Activated CD8-positive, alpha-beta T cell treated with anti-CD3 and anti-CD28 coated beads, Interleukin-2, amount 10 ng/mL, durations not matched to agents 7 days and 5 days (primary cell): ENCODE data around the gene UBIAD1. TPM values are rescaled to one million over a fixed set of nuclear protein-coding genes. Genes with fewer than 3 reads are reported as not detected.
"Not testable (repeated sequence)": the region's sequence is repeated elsewhere in the genome, so short reads cannot be mapped to it uniquely, and the experiment has no call there.

ENCODE experiments used
- ATAC-seq: fragments of 150-1000 bp; cut with Tn5 transposase; one replicate; pipeline ENCODE4 v1.10.0; 2021; ENCODE audit warnings: moderate library complexity
- CTCF ChIA-PET: fragments of 350-600 bp; sonication (Branson Sonifier 250); formaldehyde crosslinking; loops from one replicate; lab custom pipeline; 2021; ENCODE audit warnings: antibody characterized with exemption; lab: Charles Lee
- POLR2A ChIA-PET: fragments of 350-600 bp; sonication (Branson Sonifier 250); formaldehyde crosslinking; loops from one replicate; lab custom pipeline; 2021; ENCODE audit warnings: antibody characterized with exemption; lab: Charles Lee
- DNase-seq: peaks from one replicate; pipeline ENCODE4 v3.0.0-alpha.2; 2020
- H3K27ac Mint-ChIP-seq: one replicate; pipeline ENCODE4 v1.8.0; 2021; ENCODE audit warnings: mild to moderate bottlenecking, mixed read lengths
- H3K27me3 Mint-ChIP-seq: one replicate; pipeline ENCODE4 v1.8.0; 2021; ENCODE audit warnings: low read depth, mixed read lengths
- H3K36me3 Mint-ChIP-seq: one replicate; pipeline ENCODE4 v1.8.0; 2021; ENCODE audit warnings: low read depth, mixed read lengths
- H3K4me1 Mint-ChIP-seq: one replicate; pipeline ENCODE4 v1.8.0; 2021; ENCODE audit warnings: low read depth, mixed read lengths
- H3K4me3 Mint-ChIP-seq: one replicate; pipeline ENCODE4 v1.8.0; 2021; ENCODE audit warnings: mild to moderate bottlenecking, mixed read lengths
- H3K9me3 Mint-ChIP-seq: one replicate; pipeline ENCODE4 v1.8.0; 2022; ENCODE audit warnings: mixed read lengths; ENCODE audit not compliant: insufficient read depth
- total RNA-seq, 2 experiments: library from RNA; stranded (reverse); gene quantifications; one replicate each; pipeline ENCODE4 v1.2.3, GENCODE V29; 2021

Gene UBIAD1
- total RNA-seq, 2 experiments from 2014 or later, result 30.8 to 33.7 TPM

GRCh38 chr1:11295905-11296304 is 22.9 kb downstream of the UBIAD1 start:
- no peaks in the 10 kb centered on the region for H3K27me3 Mint-ChIP-seq
- H3K9me3 Mint-ChIP-seq, result no peaks in the 10 kb centered on the region
- DNase-seq (no peak), ATAC-seq (no peak)
- POLR2A ChIA-PET, result no interaction called here
- H3K4me1 Mint-ChIP-seq, result peaks cover 50% of the 10 kb centered on the region
- CTCF ChIA-PET, result interaction anchor here (0.8 to 3.6 kb wide), 5 partner anchors 13 to 276 kb away, joined by 3 to 17 read pairs (median 5); no protein-coding TSS in a partner anchor
- H3K36me3 Mint-ChIP-seq, result peaks cover 37% of the 10 kb centered on the region
- H3K27ac Mint-ChIP-seq, result no peak overlapping the region
- H3K4me3 Mint-ChIP-seq, result no peak overlapping the region

- Mint-ChIP-seq H3K4me1 (peaks cover 36% of the 10 kb centered on the region), H3K36me3 (peaks cover 26% of the 10 kb centered on the region)
- H3K4me3 Mint-ChIP-seq, POLR2A ChIA-PET, H3K27me3 Mint-ChIP-seq, DNase-seq, H3K9me3 Mint-ChIP-seq, H3K27ac Mint-ChIP-seq, ATAC-seq: not testable (repeated sequence)
- CTCF ChIA-PET, result interaction anchor here (3.0 kb wide), 1 partner anchor 15 kb away, joined by 12 read pairs; no protein-coding TSS in a partner anchor
Measured at GRCh38 chr1:11297774-11298173, 24.8 kb downstream of the UBIAD1 start.

- H3K36me3 Mint-ChIP-seq, result peaks cover 26% of the 10 kb centered on the region
- ChIA-PET POLR2A (no interaction called here), CTCF (interaction anchor here (0.9 kb wide), 1 partner anchor 66 kb away, joined by 3 read pairs; no protein-coding TSS in a partner anchor)
- H3K4me1 Mint-ChIP-seq, result peaks cover 33% of the 10 kb centered on the region
- H3K27me3 Mint-ChIP-seq, result no peaks in the 10 kb centered on the region
- no peak overlapping the region for H3K4me3 Mint-ChIP-seq
- H3K27ac Mint-ChIP-seq, result no peak overlapping the region
- no peaks in the 10 kb centered on the region for H3K9me3 Mint-ChIP-seq
- no peak for DNase-seq
- no peak for ATAC-seq
Measured at GRCh38 chr1:11298390-11299224, 25.6 kb downstream of the UBIAD1 start.

DNA sequence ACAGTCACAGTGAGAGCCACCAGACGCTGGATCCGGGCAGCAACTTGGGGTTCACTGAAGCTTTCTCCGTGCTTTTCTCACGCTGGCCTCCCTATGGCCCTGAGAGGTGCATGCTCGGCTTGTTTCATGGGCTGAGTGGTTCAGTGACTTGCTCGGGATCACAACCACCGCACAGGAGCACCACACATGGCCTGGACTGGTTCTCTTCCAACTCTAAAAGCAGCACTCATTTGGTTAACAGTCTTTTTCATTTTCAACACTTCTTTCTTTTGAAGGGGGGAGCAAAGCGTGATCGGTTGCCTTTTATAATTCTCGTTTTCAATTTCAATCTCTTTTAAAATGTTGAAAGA is 26.2 kb downstream of the UBIAD1 start:
- H3K27me3 Mint-ChIP-seq, result no peaks in the 10 kb centered on the region
- H3K36me3 Mint-ChIP-seq, result peaks cover 23% of the 10 kb centered on the region
- H3K4me1 Mint-ChIP-seq, result peaks cover 31% of the 10 kb centered on the region
- no peak for ATAC-seq
- H3K27ac Mint-ChIP-seq, result no peak overlapping the region
- no peak overlapping the region for H3K4me3 Mint-ChIP-seq
- DNase-seq, result no peak
- no peaks in the 10 kb centered on the region for H3K9me3 Mint-ChIP-seq
- ChIA-PET POLR2A (no interaction called here), CTCF (interaction anchor here (0.9 kb wide), 1 partner anchor 65 kb away, joined by 3 read pairs; no protein-coding TSS in a partner anchor)

GRCh38 chr1:11301601-11302000 is 28.6 kb downstream of the UBIAD1 start:
- ATAC-seq (no peak), DNase-seq (no peak)
- peaks cover 9% of the 10 kb centered on the region for H3K4me1 Mint-ChIP-seq
- no peak overlapping the region for H3K4me3 Mint-ChIP-seq
- H3K27me3 Mint-ChIP-seq, result no peaks in the 10 kb centered on the region
- H3K36me3 Mint-ChIP-seq, result peaks cover 5% of the 10 kb centered on the region
- CTCF ChIA-PET, result interaction anchor here (1.0 kb wide), 2 partner anchors 12 to 418 kb away, joined by 3 read pairs; no protein-coding TSS in a partner anchor
- H3K9me3 Mint-ChIP-seq, result no peaks in the 10 kb centered on the region
- POLR2A ChIA-PET, result no interaction called here
- no peak overlapping the region for H3K27ac Mint-ChIP-seq

- H3K4me1 Mint-ChIP-seq, result peaks cover 3% of the 10 kb centered on the region
- POLR2A ChIA-PET, result no interaction called here
- H3K27me3 Mint-ChIP-seq, result no peaks in the 10 kb centered on the region
- H3K27ac Mint-ChIP-seq, result no peak overlapping the region
- DNase-seq (no peak), ATAC-seq (no peak)
- CTCF ChIA-PET, result interaction anchor here (1.0 kb wide), 2 partner anchors 13 to 417 kb away, joined by 3 read pairs; no protein-coding TSS in a partner anchor
- peaks cover 2% of the 10 kb centered on the region for H3K36me3 Mint-ChIP-seq
- no peaks in the 10 kb centered on the region for H3K9me3 Mint-ChIP-seq
- no peak overlapping the region for H3K4me3 Mint-ChIP-seq
Measured at GRCh38 chr1:11302366-11302765, 29.4 kb downstream of the UBIAD1 start.

DNA sequence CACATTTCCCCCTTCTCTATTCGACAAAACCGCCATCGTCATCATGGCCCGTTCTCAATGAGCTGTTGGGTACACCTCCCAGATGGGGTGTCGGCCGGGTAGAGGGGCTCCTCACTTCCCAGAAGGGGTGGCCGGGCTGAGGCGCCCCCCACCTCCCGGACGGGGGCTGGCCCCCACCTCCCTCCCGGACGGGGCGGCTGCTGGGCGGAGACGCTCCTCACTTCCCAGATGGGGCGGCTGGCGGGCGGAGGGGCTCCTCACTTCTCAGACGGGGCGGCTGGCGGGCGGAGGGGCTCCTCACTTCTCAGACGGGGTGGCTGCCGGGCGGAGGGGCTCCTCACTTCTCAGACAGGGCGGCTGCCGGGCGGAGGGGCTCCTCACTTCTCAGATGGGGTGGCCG is 32.5 kb downstream of the UBIAD1 start:
- H3K4me1 Mint-ChIP-seq, POLR2A ChIA-PET, H3K36me3 Mint-ChIP-seq, DNase-seq, CTCF ChIA-PET, H3K9me3 Mint-ChIP-seq, H3K4me3 Mint-ChIP-seq, H3K27me3 Mint-ChIP-seq, ATAC-seq, H3K27ac Mint-ChIP-seq: not testable (repeated sequence)

DNA sequence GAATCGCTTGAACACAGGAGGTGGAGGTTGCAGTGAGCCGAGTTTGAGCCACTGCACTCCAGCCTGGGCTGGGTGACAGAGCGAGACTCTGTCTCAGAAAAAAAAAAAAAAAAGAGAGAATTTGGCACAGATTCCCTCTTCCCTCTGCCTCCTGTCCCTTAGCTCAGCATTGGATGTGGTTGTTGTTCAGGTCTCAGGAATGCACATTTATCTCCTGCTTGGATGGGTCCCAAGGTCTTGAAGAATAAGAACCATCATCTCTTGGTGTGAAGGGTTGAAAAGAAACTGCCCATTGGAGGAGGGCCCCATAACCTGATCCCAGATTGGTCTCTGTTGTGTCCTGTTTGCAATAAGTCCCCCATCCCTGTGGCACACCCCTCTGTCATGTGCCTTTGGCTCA is 34.9 kb downstream of the UBIAD1 start:
- DNase-seq (no peak), ATAC-seq (no peak)
- Mint-ChIP-seq H3K9me3 (no peaks in the 10 kb centered on the region), H3K4me1 (peaks cover 5% of the 10 kb centered on the region), H3K27ac (no peak overlapping the region), H3K27me3 (no peaks in the 10 kb centered on the region), H3K36me3 (no peaks in the 10 kb centered on the region), H3K4me3 (no peak overlapping the region)
- ChIA-PET POLR2A (no interaction called here), CTCF (no interaction called here)

DNA sequence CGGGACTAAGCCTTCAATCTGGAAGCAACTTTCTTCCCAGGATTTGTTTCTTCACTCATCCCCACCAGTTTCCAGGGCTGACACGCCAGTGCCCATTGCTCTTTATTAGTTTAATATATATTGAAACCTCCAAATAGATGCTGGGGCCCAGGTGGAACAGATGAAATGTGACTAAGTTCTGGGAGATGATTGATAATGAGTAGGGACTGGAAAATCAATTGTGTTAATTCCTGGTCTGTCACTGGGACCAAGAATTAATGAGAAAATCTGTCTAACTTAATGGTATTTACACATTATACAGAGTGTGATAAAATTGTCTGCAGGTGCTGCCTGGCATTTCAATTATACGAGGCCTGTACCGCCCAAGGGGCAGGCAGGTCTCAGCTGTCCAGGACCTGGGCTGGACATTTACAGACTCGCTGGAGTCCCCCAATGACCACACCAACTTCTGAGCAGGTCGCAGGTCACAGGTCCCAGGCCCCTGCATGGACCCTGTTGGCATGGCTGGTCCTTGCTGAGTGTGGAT is 35.8 kb downstream of the UBIAD1 start:
- H3K4me3 Mint-ChIP-seq, result no peak overlapping the region
- no peak overlapping the region for H3K27ac Mint-ChIP-seq
- no peak for DNase-seq
- ChIA-PET POLR2A (no interaction called here), CTCF (no interaction called here)
- peaks cover 5% of the 10 kb centered on the region for H3K4me1 Mint-ChIP-seq
- no peaks in the 10 kb centered on the region for H3K27me3 Mint-ChIP-seq
- ATAC-seq, result no peak
- H3K9me3 Mint-ChIP-seq, result no peaks in the 10 kb centered on the region
- no peaks in the 10 kb centered on the region for H3K36me3 Mint-ChIP-seq

DNA sequence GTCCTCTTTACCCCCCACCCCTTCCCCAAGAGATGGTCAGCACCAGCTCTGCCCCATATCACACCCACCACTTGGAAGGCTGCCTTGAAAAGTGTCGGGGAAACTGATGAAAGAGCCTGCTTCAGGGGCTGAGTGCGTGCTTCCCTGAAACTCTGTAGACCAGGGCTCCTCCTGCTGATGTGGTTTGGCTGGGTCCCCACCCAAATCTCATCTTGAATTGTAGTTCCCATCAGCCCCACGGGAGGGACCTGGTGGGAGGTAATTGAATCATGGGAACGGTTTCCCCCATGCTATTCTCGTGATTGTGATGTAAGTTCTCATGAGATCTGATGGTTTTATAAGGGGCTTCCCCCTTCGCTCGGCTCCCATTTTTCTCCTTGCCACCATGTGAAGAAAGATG is 36.4 kb downstream of the UBIAD1 start:
- Mint-ChIP-seq H3K36me3 (no peaks in the 10 kb centered on the region), H3K4me1 (peaks cover 5% of the 10 kb centered on the region), H3K9me3 (no peaks in the 10 kb centered on the region), H3K27ac (no peak overlapping the region), H3K4me3 (no peak overlapping the region), H3K27me3 (no peaks in the 10 kb centered on the region)
- ATAC-seq (no peak), DNase-seq (no peak)
- ChIA-PET CTCF (no interaction called here), POLR2A (no interaction called here)

DNA sequence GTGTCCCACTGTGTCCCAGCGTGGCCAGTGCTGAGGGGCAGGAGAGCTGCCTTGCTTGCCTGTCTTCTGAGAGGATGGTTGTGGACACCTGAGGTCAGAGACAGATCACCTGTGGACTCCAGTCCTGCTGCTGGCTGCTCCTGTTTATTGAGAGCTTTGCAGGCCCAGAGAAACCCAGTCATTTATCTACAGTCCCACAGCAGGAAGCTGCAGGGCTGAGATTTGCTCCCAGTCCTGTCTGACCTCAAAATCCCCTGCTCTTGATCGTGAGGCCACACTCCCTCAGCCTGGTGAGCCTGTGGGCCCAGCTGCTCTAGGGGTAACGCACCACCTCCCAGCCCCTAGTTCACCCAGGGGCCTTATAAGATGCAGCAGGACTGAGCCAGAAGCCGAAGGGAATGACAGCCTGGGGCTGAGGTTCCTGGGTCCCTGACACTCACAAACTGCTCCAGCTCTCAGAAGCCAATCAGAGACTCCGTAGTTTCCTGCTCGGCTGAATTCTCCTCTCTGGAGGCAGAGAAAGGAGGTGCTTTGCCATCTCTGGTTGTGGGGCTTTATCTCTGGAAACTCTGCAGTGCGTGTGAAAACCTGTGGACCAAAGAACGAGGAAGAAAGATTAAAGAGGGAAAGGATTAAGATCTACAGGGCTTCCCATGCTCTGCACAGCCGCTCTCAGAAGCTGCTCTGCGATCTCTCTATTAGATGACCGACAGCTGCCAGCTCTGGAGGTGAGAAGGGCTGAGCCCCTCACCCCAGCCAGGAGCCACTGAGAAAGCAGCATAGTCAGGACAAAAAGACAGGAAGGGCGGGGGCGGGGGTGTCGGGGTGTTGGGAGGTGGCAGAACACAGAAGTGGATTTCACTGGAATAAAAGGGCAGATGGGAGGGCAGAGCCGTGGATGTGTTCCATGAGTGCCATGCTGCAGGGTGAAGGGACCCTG is 39.1 kb downstream of the UBIAD1 start:
- peak overlapping the region; percentile 60 for H3K27ac Mint-ChIP-seq
- no peaks in the 10 kb centered on the region for H3K9me3 Mint-ChIP-seq
- H3K4me3 Mint-ChIP-seq, result no peak overlapping the region
- DNase-seq, result no peak
- ATAC-seq, result no peak
- H3K4me1 Mint-ChIP-seq, result peaks cover 5% of the 10 kb centered on the region
- ChIA-PET POLR2A (no interaction called here), CTCF (interaction anchor here (1.0 to 1.4 kb wide), 3 partner anchors 8 to 274 kb away, joined by 3 to 5 read pairs (median 4); no protein-coding TSS in a partner anchor)
- H3K36me3 Mint-ChIP-seq, result no peaks in the 10 kb centered on the region
- no peaks in the 10 kb centered on the region for H3K27me3 Mint-ChIP-seq
